ENCODE data around the gene MPP3.
"Not testable (repeated sequence)": the region's sequence is repeated elsewhere in the genome, so short reads cannot be mapped to it uniquely, and the experiment has no call there.

MPP3 gene

GRCh38 chr17:43873815-43874214 lies 40.9 kb upstream of the MPP3 start:
- POLR2A ChIA-PET = no interaction called here
- H3K4me3 ChIP-seq (ENCODE audit: low read depth, low read length) = no peak overlapping the region

GRCh38 chr17:43873091-43873490 lies 40.1 kb upstream of the MPP3 start:
- DNase-seq (ENCODE audit: low read depth, low spot score) = no peak
- H3K4me3 ChIP-seq (ENCODE audit: low read depth, low read length) = no peak overlapping the region
- TF ChIP-seq CTCF (IDR thresholded peaks at IDR 0.05; ENCODE audit: insufficient read depth, low read length, missing control alignments) = no peak
- ChIA-PET CTCF (interaction anchor here (0.7 to 10.4 kb wide), 3 partner anchors 5 to 70 kb away, joined by 3 to 104 read pairs (median 3); no protein-coding TSS in a partner anchor), POLR2A (no interaction called here)

More at GRCh38 chr17:43873815-43874214, 40.9 kb upstream of the MPP3 start:
- TF ChIP-seq CTCF (IDR thresholded peaks at IDR 0.05; ENCODE audit: insufficient read depth, low read length, missing control alignments) = no peak
- CTCF ChIA-PET = interaction anchor here (1.0 kb wide), 2 partner anchors 28 to 167 kb away, joined by 4 read pairs; no protein-coding TSS in a partner anchor
- DNase-seq (ENCODE audit: low read depth, low spot score) = no peak

GRCh38 chr17:43871946-43872690 lies 39.2 kb upstream of the MPP3 start:
- H3K4me3 ChIP-seq (ENCODE audit: low read depth, low read length) = no peak overlapping the region
- ChIA-PET CTCF (interaction anchor here (0.7 to 10.4 kb wide), 4 partner anchors 6 to 72 kb away, joined by 3 to 104 read pairs (median 3); no protein-coding TSS in a partner anchor), POLR2A (no interaction called here)
- DNase-seq (ENCODE audit: low read depth, low spot score) = no peak
- no peak for TF ChIP-seq CTCF (IDR thresholded peaks at IDR 0.05; ENCODE audit: insufficient read depth, low read length, missing control alignments)

GRCh38 chr17:43869031-43869430 lies 36.1 kb upstream of the MPP3 start:
- not testable (repeated sequence) for DNase-seq (ENCODE audit: low read depth, low spot score); H3K4me3 ChIP-seq (ENCODE audit: low read depth, low read length)
- ChIA-PET CTCF (interaction anchor here (1.0 to 10.4 kb wide), 3 partner anchors 9 to 23 kb away, joined by 3 to 104 read pairs (median 37); partner anchors contain the start of gene CD300LG), POLR2A (interaction anchor here (0.7 kb wide), 1 partner anchor 9 kb away, joined by 3 read pairs; no protein-coding TSS in a partner anchor)

GRCh38 chr17:43868226-43868994 lies 35.5 kb upstream of the MPP3 start:
- POLR2A ChIA-PET = no interaction called here
- no peak for DNase-seq (ENCODE audit: low read depth, low spot score)
- no peak overlapping the region for H3K4me3 ChIP-seq (ENCODE audit: low read depth, low read length)
- CTCF ChIA-PET = interaction anchor here (1.0 to 10.4 kb wide), 4 partner anchors 10 to 22 kb away, joined by 3 to 104 read pairs (median 20); partner anchors contain the start of gene CD300LG
- TF ChIP-seq CTCF (IDR thresholded peaks at IDR 0.05; ENCODE audit: insufficient read depth, low read length, missing control alignments) = no peak

GRCh38 chr17:43864161-43864984 lies 31.4 kb upstream of the MPP3 start:
- POLR2A ChIA-PET = no interaction called here
- CTCF ChIA-PET = interaction anchor here (0.7 to 10.4 kb wide), 5 partner anchors 12 to 163 kb away, joined by 3 to 104 read pairs (median 4); partner anchors contain the start of gene CD300LG
- DNase-seq (ENCODE audit: low read depth, low spot score) = no peak

More at GRCh38 chr17:43864161-43864984, 31.4 kb upstream of the MPP3 start:
- TF ChIP-seq CTCF (IDR thresholded peaks at IDR 0.05; ENCODE audit: insufficient read depth, low read length, missing control alignments) = no peak
- no peak overlapping the region for H3K4me3 ChIP-seq (ENCODE audit: low read depth, low read length)

Data from AG04449 (cell line).